ENCODE measurements around the gene SETD2.

GRCh38 chr3:47149339-47149933 lies 14.5 kb downstream of the SETD2 start:
- TF ChIP-seq, protein P1, sequence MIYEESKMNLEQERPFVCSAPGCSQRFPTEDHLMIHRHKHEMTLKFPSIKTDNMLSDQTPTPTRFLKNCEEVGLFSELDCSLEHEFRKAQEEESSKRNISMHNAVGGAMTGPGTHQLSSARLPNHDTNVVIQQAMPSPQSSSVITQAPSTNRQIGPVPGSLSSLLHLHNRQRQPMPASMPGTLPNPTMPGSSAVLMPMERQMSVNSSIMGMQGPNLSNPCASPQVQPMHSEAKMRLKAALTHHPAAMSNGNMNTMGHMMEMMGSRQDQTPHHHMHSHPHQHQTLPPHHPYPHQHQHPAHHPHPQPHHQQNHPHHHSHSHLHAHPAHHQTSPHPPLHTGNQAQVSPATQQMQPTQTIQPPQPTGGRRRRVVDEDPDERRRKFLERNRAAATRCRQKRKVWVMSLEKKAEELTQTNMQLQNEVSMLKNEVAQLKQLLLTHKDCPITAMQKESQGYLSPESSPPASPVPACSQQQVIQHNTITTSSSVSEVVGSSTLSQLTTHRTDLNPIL (CRISPR knock-in tag; IDR thresholded peaks at IDR 0.05; ENCODE audit: low read depth) = no peak
- TF ChIP-seq ZNF565 (CRISPR knock-in tag; conservative IDR thresholded peaks at IDR 0.05; ENCODE audit: low read depth) = no peak
- TF ChIP-seq ARNTL (CRISPR knock-in tag; IDR thresholded peaks at IDR 0.05; ENCODE audit: borderline replicate concordance, low read depth) = no peak
- no peak for TF ChIP-seq RARB (CRISPR knock-in tag; IDR thresholded peaks at IDR 0.05)
